GM19035 (cell line): ENCODE data around the gene HLA-DQB1.
"Not testable (repeated sequence)": the region's sequence is repeated elsewhere in the genome, so short reads cannot be mapped to it uniquely, and the experiment has no call there.

Source experiments
- ATAC-seq: cut with Tn5 transposase; IDR thresholded peaks from one replicate; pipeline ENCODE4 v1.9.1; 2021; ENCODE audit not compliant: unreplicated experiment

The HLA-DQB1 gene

DNA sequence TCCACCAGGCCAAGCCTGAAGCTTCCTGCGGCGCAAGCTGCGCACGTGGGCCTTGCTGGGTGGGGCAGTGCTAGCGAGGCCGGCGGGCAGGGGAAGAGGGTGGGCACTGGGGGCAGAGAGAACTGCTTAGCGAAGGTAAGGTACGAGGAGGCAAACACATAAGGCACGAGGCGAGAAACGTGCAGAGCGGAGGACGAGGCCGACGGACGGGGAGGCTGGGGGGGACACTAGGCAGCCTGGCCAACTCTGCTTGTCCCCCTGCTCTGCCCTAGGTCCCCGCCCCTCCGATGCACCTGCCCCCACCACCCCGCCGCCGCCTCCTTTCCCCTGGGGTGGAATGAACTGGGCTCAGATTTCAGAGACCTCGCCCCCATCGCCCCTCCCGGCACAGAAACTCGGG, 2.1 kb downstream of the HLA-DQB1 start:
- ATAC-seq = no peak

DNA sequence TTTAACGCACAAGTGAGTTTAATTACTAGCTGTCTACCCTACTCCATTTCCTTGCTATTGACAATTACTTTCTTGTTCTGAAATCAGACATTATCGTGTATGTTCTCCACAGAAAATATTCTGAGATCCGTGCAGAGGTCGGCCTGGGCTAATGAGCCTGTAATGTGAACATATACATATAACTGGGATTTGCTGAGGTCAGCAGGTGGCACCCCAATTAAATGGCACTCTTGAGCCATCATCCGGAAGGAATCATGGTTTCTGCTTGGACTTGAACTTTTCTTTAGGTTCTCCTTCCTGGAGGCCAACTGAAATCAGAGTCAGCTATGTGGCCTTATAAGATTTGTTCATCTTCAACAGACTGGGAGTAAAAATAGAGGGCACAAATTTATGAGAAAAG, 3.6 kb downstream of the HLA-DQB1 start:
- ATAC-seq = no peak

DNA sequence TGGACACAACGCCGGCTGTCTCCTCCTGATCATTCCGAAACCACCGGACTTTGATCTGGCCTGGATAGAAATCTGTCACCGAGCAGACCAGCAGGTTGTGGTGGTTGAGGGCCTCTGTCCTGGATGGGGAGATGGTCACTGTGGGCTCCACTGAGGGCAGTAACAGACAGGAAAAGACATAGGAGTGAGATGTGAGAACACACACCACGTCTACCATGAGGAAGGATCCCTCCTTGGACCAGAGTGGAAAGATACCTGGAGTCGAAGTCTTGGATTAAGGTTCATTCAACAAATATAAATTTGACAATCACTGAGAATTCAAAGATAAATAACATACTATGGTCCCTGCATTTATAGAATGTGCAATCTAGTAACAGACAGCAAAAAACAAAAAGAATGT, 4.4 kb downstream of the HLA-DQB1 start:
- ATAC-seq = no peak

DNA sequence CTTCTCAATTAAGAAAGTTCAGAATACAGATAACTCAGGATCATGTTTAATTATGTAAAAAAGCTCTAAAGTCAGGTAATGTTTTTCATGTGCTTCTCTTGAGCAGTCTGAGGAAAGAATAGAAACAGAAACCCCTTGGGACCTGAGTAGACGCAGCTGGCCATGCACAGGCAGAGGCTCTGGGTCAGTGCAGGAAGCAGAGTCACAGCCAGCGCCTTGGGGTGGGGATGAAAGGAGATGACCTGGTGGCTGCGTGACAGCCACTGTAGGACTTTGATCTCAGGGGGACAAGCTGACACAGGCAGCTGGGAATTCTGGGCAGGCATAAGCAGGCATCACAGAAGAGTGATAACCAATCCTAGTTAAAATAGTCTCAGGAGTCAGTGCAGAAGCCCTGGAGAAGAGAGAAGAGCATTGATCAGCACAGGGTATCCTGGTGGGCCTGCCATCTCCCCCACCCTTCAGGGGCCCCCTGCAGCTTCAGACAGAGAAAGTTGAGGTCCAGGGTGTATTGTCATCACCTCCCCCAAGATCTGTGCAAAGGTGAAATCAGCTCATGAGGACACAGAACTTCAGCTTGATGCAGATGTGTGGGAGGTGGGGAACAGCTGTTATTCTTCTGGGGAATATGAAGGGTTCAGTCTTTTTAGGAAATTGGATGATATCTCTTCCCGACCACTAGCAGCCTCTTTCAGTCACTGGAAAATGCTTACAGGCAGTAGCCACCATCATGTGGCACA, 6.4 kb downstream of the HLA-DQB1 start:
- peak; percentile 65 for ATAC-seq

- no peak for ATAC-seq
Measured at GRCh38 chr6:32658268-32658897, 8.1 kb downstream of the HLA-DQB1 start.

- not testable (repeated sequence) for ATAC-seq
Measured at GRCh38 chr6:32657819-32658218, 8.6 kb downstream of the HLA-DQB1 start.

DNA sequence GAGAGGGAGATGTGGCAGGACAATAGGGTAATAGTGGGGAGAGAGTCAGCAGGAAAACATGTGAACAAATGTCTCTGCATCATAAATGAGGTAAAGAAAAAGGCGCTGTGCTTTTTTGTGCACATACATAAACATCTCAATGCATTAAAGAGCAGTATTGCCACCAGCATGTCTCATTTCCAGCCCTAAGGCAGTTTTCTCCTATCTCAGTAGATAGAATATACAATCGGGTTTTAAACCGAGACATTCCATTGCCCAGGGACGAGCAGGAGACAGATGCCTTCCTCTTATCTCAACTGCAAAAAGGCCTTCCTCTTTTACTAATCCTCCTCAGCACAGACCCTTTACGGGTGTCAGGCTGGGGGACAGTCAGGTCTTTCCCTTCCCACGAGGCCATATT, 9.1 kb downstream of the HLA-DQB1 start:
- ATAC-seq = not testable (repeated sequence)

DNA sequence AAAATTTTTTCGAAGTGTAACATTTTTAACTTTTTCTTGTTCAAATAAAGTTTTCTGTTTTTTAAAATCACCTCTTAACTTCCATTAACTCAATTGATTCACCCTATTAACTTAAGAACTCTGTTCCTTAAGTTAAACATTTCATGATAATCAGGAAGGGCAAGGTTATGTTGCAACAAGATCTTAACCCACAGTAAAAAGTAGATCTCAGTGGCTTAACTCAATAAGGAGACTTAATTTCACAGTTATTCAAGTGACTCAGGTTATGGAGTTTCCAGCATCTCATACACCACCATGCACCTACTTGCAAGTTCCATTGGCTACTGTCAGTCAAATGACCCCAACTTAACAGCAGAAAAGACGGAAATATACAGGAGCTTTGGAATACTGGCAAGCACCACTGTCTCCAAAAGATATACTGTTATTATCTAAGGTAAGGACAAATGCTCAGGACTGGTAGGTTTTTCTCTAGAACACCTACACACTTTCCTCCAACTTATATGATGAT, 11.2 kb downstream of the HLA-DQB1 start:
- ATAC-seq = no peak

DNA sequence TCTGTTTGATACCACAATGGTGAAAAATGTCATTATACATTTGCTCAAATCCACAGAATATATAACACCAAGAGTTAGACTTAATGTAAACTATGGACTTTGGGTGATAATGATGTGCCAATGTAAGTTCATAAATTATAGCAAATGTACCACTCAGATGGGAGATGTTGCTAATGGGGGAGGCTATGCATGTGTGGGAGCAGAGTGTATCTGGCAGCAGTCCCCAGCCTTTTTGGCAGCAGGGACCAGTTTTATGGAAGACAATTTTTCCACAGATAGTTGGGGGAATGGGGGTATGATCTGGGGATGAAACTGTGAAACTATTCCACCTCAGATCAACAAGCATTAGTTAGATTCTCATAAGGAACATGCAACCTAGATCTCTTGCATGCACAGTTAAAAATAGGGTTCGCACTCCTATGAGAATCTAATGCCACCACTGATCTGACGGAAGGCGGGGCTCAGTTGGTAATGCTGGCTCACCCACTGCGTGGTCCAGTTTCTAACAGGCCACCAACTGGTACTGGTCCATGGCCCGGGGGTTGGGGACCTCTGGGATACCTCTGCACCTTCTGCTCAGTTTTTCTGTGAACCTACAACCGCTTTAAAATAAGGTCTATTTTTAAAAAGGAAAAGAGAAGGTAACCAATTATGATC, 21.3 kb downstream of the HLA-DQB1 start:
- ATAC-seq = no peak

DNA sequence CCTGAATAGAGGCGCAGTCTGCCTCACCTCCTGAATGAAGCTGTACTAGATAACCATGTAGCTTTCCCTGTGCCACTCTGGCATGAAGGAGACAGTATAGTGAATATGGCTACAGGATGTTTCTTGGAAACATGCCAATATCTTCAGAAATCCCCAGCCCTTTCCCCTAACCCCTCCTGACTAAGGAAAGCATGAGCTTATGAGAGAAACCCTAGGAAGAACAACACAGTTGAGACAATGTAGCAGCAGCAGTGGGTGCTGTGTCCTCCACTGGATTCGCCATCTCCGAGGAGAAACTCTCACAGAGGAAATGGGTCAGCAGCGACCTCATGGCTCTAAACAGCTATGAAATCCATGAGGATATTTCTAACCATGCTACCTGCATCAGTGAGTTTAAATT, 22.6 kb downstream of the HLA-DQB1 start:
- no peak for ATAC-seq

GRCh38 chr6:32642720-32643106, 23.7 kb downstream of the HLA-DQB1 start:
- no peak for ATAC-seq

DNA sequence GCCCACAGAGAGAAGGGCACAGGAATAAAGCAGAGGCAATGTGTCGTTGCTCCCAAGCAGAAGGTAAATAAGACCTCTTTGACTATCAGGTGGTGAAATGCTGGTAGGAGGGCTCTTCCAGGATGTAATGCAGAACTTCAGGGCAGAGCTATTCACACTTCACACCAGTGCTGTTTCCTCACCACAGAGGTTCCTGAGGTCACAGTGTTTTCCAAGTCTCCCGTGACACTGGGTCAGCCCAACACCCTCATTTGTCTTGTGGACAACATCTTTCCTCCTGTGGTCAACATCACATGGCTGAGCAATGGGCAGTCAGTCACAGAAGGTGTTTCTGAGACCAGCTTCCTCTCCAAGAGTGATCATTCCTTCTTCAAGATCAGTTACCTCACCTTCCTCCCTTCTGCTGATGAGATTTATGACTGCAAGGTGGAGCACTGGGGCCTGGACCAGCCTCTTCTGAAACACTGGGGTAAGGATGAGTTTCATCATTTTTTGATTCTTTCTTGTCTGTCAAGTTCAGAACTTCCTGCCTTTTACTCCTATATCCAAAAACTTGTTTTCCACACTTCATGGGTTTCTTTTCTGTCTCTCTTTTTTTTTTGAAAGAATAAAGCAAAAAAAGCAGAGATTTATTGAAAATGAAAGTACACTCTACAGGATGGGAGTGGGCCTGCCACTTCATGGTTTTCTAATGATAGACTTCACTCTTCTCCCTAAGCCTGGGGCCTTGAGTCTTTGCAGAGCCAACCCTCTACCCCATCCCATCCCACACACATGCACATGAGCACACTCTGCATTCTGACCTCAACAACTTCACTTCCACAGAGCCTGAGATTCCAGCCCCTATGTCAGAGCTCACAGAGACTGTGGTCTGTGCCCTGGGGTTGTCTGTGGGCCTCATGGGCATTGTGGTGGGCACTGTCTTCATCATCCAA, 24.4 kb downstream of the HLA-DQB1 start:
- ATAC-seq = not testable (repeated sequence)

GRCh38 chr6:32641122-32641521, 25.3 kb downstream of the HLA-DQB1 start:
- no peak for ATAC-seq

GRCh38 chr6:32639440-32640394, 26.7 kb downstream of the HLA-DQB1 start:
- ATAC-seq = no peak

GRCh38 chr6:32638532-32639219, 27.8 kb downstream of the HLA-DQB1 start:
- no peak for ATAC-seq

GRCh38 chr6:32637883-32638282, 28.6 kb downstream of the HLA-DQB1 start:
- ATAC-seq = no peak

- no peak for ATAC-seq
Measured at GRCh38 chr6:32637219-32637880, 29.1 kb downstream of the HLA-DQB1 start, which contains the start of gene HLA-DQA1. HLA-DQA1 (plus strand) TSS chr6:32637406; CDS start chr6:32637459, 53 bp downstream.

- ATAC-seq = no peak
Measured at GRCh38 chr6:32635526-32636123, 30.8 kb downstream of the HLA-DQB1 start.
